Measurements from ENCODE around the gene KIAA0586. TPM values are rescaled to one million over a fixed set of nuclear protein-coding genes. Genes with fewer than 3 reads are reported as not detected.

Gene KIAA0586
- total and polyA plus RNA-seq, 2 donors (not counting 3 experiments of a cell fraction or from before 2014, with no cell fraction given): 7.4 to 25.9 TPM

GRCh38 chr14:58549105-58549757, 121.7 kb downstream of the KIAA0586 start:
- DNase-seq (ENCODE audit: low read depth, low spot score) (no peak), FAIRE-seq (no peak)
- no peak for TF ChIP-seq JUN (IDR thresholded peaks at IDR 0.05; ENCODE audit: borderline replicate concordance, insufficient read depth, insufficient read length, low read depth)
- TF ChIP-seq MAX (IDR thresholded peaks at IDR 0.05; ENCODE audit: insufficient read depth, insufficient read length): no peak
- TF ChIP-seq GATA2 (IDR thresholded peaks at IDR 0.05; ENCODE audit: insufficient read depth, insufficient read length, low read depth, low read length): no peak
- TF ChIP-seq MYC (IDR thresholded peaks at IDR 0.05; ENCODE audit: low read depth, low read length): no peak
- no peak for TF ChIP-seq POLR2A (IDR thresholded peaks at IDR 0.05; ENCODE audit: low read depth, low read length)
- no peak for TF ChIP-seq EZH2 (IDR thresholded peaks at IDR 0.05; ENCODE audit: borderline replicate concordance, low read depth, low read length, severe bottlenecking)
- TF ChIP-seq POLR2AphosphoS5 (IDR thresholded peaks at IDR 0.05; ENCODE audit: insufficient read depth, low read depth, low read length): no peak
- no peak for TF ChIP-seq FOS (IDR thresholded peaks at IDR 0.05; ENCODE audit: borderline replicate concordance, insufficient read depth, low read length)
- TF ChIP-seq CTCF (IDR thresholded peaks at IDR 0.05; ENCODE audit: extremely low read depth in 1 of 2, insufficient read depth in 1 of 2, low read depth in 1 of 2, low read length in 2 of 2): no peak
- ChIA-PET CTCF (interaction anchor here (0.8 to 1.1 kb wide), 2 partner anchors 16 to 48 kb away, joined by 3 read pairs; no protein-coding TSS in a partner anchor), POLR2A (no interaction called here)
- no peaks in the 10 kb centered on the region for H3K79me2 ChIP-seq (ENCODE audit: control insufficient read depth, insufficient read depth, low read length)
- H3K36me3 ChIP-seq (ENCODE audit: control insufficient read depth in 2 of 2, extremely low read depth in 1 of 2, insufficient read depth in 2 of 2, low read length in 2 of 2): no peaks in the 10 kb centered on the region
- no peak overlapping the region for H2AFZ ChIP-seq (ENCODE audit: low read depth, low read length)
- no peaks in the 10 kb centered on the region for H3K27me3 ChIP-seq (ENCODE audit: control insufficient read depth in 2 of 2, insufficient read depth in 2 of 2, low read length in 2 of 2)
- dilution Hi-C loops (cut with MboI; ENCODE audit: extremely low pct_ligation_motif_present, low sequenced_read_pairs): no loop called here
- H3K9me1 ChIP-seq (replicated peaks; ENCODE audit: control insufficient read depth, extremely low read depth, insufficient read depth, low read length): no peaks in the 10 kb centered on the region
- H3K4me2 ChIP-seq (ENCODE audit: insufficient read depth, low read length): no peak overlapping the region
- BruUV-seq (replicated peaks): no TSS peak
- intact Hi-C loops (cut with micrococcal nuclease): no loop called here
- H3K9me3 ChIP-seq (replicated peaks; ENCODE audit: control insufficient read depth, insufficient read depth, low read length): no peaks in the 10 kb centered on the region
- H3K4me1 ChIP-seq (ENCODE audit: control insufficient read depth, extremely low read depth, insufficient read depth, low read length): no peaks in the 10 kb centered on the region
- no peak overlapping the region for H3K4me3 ChIP-seq (replicated peaks in 1 of 3; ENCODE audit: insufficient read depth in 1 of 3, low read depth in 1 of 3, low read length in 3 of 3)
- H3K9ac ChIP-seq (replicated peaks; ENCODE audit: extremely low read depth, insufficient read depth, low read length): no peak overlapping the region
- no peak overlapping the region for H3K27ac ChIP-seq (ENCODE audit: insufficient read depth, low read depth, low read length)
- no peaks in the 10 kb centered on the region for H4K20me1 ChIP-seq (replicated peaks; ENCODE audit: control insufficient read depth, extremely low read depth, insufficient read depth, low read length)
